Thoracic aorta (tissue), 2 donors: ENCODE data around the gene SMAD4. TPM values are rescaled to one million over a fixed set of nuclear protein-coding genes. Genes with fewer than 3 reads are reported as not detected.
A peak's percentile ranks its signal among the peaks of the same experiment; 100 is the strongest.

ENCODE experiments used
- ATAC-seq: fragments of 150-250 bp; one replicate; pipeline ENCODE4 v1.8.0; 2017; ENCODE audit warnings: low read depth; ENCODE audit not compliant: insufficient number of reproducible peaks, low FRiP score
- DNase-seq: peaks from one replicate; pipeline ENCODE4 v3.0.0-alpha.2; 2020; ENCODE audit warnings: low spot score
- H3K27ac ChIP-seq, 2 donors: fragments of 200-600 bp; sonication (generic); 1 replicate in 1 of 2; 2 replicates in 1 of 2; pipeline ENCODE4 v1.5.1; 2016; ENCODE audit warnings: mild to moderate bottlenecking in 2 of 2, moderate library complexity in 2 of 2
- H3K27me3 ChIP-seq: fragments of 200-600 bp; sonication (generic); replicated peaks from 2 replicates; pipeline ENCODE4 v1.6.0; 2016; ENCODE audit warnings: mild to moderate bottlenecking; ENCODE audit not compliant: insufficient read depth
- H3K36me3 ChIP-seq: fragments of 200-600 bp; sonication (generic); one replicate; pipeline ENCODE4 v1.5.1; 2016
- H3K4me1 ChIP-seq, 2 donors: fragments of 200-600 bp; sonication (generic); 1 replicate in 1 of 2; 2 replicates in 1 of 2; pipeline versions ENCODE4 v1.5.1 to v1.6.0; 2016; ENCODE audit warnings: low read depth in 2 of 2, mild to moderate bottlenecking in 1 of 2; ENCODE audit not compliant: control insufficient read depth in 1 of 2
- H3K4me3 ChIP-seq: fragments of 200-600 bp; sonication (generic); 2 replicates; pipeline ENCODE4 v1.5.1; 2016; ENCODE audit warnings: mild to moderate bottlenecking
- H3K9me3 ChIP-seq: fragments of 200-600 bp; sonication (generic); 2 replicates; pipeline ENCODE4 v1.5.1; 2016
- total RNA-seq, 2 donors: library from RNA; depleted of rRNA; stranded (reverse); fragments of >200 nt; gene quantifications; one replicate each; pipeline versions ENCODE4 v1.1.0 to v1.2.3, GENCODE V29; 2016
- TF ChIP-seq, protein P1 (sequence below): fragments of 200-600 bp; sonication (generic); IDR thresholded peaks from one replicate; pipeline ENCODE4 v1.5.1; 2019; ENCODE audit warnings: antibody characterized with exemption

Gene SMAD4
- total RNA-seq, 2 donors from 2014 or later: 115 to 155 TPM

DNA sequence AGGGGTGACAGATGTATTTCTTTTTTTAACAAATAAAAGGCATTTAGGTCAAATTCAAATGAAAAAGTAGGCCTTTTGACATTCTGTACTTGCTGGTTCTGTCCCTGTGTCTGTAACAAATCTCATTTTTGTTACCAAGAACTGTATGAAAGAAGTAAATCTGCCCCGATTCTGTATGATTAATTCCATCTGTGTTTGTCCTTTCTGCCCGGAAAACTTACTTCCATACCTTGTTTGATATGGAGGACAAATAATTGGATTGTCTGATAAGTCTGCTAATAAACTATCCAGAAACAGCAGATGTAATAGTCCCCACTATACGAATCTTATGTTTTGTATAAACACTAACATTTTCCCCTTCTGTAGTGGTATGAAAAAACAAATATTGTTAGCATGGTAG is 97.7 kb downstream of the SMAD4 start:
- Histone ChIP-seq H3K27ac (no peak overlapping the region), H3K27me3 (no peaks in the 10 kb centered on the region), H3K4me1 (peaks cover 0 to 2% of the 10 kb centered on the region in 2 donors), H3K9me3 (no peaks in the 10 kb centered on the region), H3K36me3 (no peaks in the 10 kb centered on the region), H3K4me3 (no peak overlapping the region)
- no peak for ATAC-seq
- TF ChIP-seq, protein P1, sequence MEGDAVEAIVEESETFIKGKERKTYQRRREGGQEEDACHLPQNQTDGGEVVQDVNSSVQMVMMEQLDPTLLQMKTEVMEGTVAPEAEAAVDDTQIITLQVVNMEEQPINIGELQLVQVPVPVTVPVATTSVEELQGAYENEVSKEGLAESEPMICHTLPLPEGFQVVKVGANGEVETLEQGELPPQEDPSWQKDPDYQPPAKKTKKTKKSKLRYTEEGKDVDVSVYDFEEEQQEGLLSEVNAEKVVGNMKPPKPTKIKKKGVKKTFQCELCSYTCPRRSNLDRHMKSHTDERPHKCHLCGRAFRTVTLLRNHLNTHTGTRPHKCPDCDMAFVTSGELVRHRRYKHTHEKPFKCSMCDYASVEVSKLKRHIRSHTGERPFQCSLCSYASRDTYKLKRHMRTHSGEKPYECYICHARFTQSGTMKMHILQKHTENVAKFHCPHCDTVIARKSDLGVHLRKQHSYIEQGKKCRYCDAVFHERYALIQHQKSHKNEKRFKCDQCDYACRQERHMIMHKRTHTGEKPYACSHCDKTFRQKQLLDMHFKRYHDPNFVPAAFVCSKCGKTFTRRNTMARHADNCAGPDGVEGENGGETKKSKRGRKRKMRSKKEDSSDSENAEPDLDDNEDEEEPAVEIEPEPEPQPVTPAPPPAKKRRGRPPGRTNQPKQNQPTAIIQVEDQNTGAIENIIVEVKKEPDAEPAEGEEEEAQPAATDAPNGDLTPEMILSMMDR: no peak
- DNase-seq: no peak

- TF ChIP-seq, protein P1: no peak
- Histone ChIP-seq H3K27me3 (no peaks in the 10 kb centered on the region), H3K4me1 (peaks cover 0 to 11% of the 10 kb centered on the region in 2 donors), H3K36me3 (no peaks in the 10 kb centered on the region), H3K9me3 (no peaks in the 10 kb centered on the region), H3K27ac (no peak overlapping the region), H3K4me3 (no peak overlapping the region)
- DNase-seq (no peak), ATAC-seq (no peak)
Measured at GRCh38 chr18:51128533-51128932, 98.5 kb downstream of the SMAD4 start.

DNA sequence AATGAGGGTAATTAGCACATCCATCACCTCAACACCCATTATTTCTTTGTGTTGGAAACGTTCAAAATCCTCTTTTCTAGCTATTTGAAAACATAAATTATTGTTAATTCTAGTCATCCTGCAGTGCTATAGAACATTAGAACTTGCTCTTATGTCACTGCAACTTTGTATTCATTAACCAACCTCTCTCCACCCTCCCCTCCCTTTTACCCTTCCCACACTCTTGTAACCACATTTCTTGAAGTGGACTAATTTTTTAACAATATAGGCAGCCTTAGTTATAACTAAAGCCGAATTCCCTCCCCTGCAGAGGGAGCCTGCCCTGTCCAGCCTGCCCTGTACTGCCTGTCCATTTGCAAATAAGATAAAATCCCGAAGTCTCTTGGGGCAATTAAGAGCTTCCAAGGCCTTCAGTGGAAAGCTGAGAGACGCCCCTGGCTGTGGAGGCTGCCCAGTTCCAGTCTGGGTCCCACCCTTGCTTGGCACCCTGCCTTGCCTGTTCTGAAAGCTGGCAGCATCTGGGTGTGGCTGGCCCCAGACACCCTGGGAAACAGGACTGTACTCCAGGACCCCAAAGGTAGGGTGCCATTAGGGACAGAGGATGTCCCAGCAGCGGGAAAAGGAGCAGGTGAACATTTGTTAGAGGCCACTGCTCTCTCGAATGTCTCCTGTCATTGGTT is 102.4 kb downstream of the SMAD4 start:
- peaks cover 0 to 14% of the 10 kb centered on the region in 2 donors for H3K4me1 ChIP-seq
- no peak for DNase-seq
- no peaks in the 10 kb centered on the region for H3K27me3 ChIP-seq
- TF ChIP-seq, protein P1: no peak
- no peak overlapping the region for H3K4me3 ChIP-seq
- no peak overlapping the region for H3K27ac ChIP-seq
- no peak for ATAC-seq
- H3K36me3 ChIP-seq: no peaks in the 10 kb centered on the region
- no peaks in the 10 kb centered on the region for H3K9me3 ChIP-seq

- H3K4me1 ChIP-seq: peaks cover 0 to 14% of the 10 kb centered on the region in 2 donors
- no peak overlapping the region for H3K27ac ChIP-seq
- DNase-seq (no peak), ATAC-seq (no peak)
- no peaks in the 10 kb centered on the region for H3K36me3 ChIP-seq
- H3K4me3 ChIP-seq: no peak overlapping the region
- no peaks in the 10 kb centered on the region for H3K27me3 ChIP-seq
- H3K9me3 ChIP-seq: no peaks in the 10 kb centered on the region
- TF ChIP-seq, protein P1: peak; percentile 23
Measured at GRCh38 chr18:51133580-51134160, 103.7 kb downstream of the SMAD4 start.

Other genes starting within 250 kb of the SMAD4 start
- gene MRO, start 210.2 kb upstream of the SMAD4 start, total RNA-seq: 1 to 10 TPM; 1.1 to 6.3 TPM
- 10 to 100 TPM; 42.6 to 73.6 TPM for gene ME2, start 151.1 kb upstream of the SMAD4 start, total RNA-seq
- 1 to 10 TPM; 2.6 to 5.6 TPM for gene ELAC1, start 62.2 kb upstream of the SMAD4 start, total RNA-seq
- 10 to 100 TPM; 19.0 to 36.3 TPM for gene MEX3C, start 167.5 kb downstream of the SMAD4 start, total RNA-seq